Measurements from ENCODE around the gene TIGIT. TPM values are rescaled to one million over a fixed set of nuclear protein-coding genes. Genes with fewer than 3 reads are reported as not detected.

TIGIT gene
- total and polyA plus RNA-seq, 2 of the 13 experiments (the other 11 are each of a cell fraction or from before 2014, with no cell fraction given), result not detected

DNA sequence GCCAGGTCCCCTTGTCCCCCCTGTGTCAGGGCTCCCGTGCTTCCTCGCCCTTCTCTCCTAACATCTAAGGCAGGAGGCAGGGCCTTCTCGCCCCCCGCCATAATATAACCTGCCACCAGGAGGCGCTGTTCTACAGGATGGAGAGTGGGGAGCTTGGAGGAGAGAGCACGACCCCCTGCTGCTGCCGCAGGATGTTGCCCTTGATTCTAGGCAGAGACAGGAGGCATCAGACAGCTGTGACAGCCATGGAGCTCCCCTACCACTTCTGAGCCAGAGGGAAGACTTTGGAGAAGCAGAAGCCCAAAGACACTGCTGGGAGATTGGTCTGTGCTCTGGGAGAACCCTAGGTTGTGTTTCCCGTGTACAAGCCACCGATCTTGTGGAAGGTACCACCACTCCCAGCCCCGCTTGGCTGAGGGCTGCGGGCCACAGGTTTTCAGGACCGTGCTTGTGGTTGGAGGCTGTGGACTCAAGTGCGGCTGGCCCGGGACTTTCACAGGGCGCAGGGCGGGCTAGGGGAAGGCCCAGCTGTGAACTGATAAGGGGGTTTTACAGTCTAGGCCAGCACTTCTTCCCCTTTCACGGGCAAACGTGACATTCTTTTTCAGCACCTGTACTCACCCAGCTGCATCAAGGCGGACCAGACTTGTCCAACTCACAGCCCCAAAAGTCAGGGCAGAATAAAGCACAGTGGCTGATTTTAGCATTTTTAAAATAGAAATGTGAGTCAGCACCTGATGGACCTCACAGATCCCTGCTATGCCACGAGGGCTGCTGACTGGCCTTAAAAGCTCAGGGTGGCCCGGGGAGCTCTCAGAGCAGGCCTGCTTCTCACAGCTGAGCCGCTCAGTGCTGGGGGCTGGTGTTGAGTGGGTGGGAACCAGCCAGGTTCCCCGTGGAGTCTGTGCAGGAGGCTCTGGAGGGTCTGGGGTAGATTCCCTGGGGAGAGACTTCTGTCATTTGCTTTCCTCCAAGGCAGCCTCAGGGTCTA, 2.6 kb upstream of the TIGIT start:
- no peak overlapping the region for H3K9ac ChIP-seq (ENCODE audit: insufficient read depth, low read depth, low read length)
- H2AFZ ChIP-seq (ENCODE audit: low read length), result no peak overlapping the region
- in situ Hi-C loops (cut with HindIII; ENCODE audit: extremely low pct_ligation_motif_present, low pct_unique_long_range_greater_than_20kb) (loop anchor here (10.0 kb wide), 1 partner anchor 136 kb away; no protein-coding TSS in a partner anchor), intact Hi-C loops (cut with micrococcal nuclease; ENCODE audit: unreplicated experiment) (loop anchor here (1.0 kb wide), 1 partner anchor 127 kb away; no protein-coding TSS in a partner anchor)
- peak overlapping the region in 1 of 3 experiments; percentile 11; a peak in 1 of 6 replicates for H3K4me3 ChIP-seq (replicated peaks in 1 of 3; ENCODE audit: insufficient read depth in 1 of 3, low read depth in 2 of 3, low read length in 3 of 3)
- H3K4me2 ChIP-seq (ENCODE audit: low read depth, low read length), result peak overlapping the region; percentile 53
- no peak overlapping the region for H3K27ac ChIP-seq (ENCODE audit: extremely low read length, insufficient read depth, low read length)
- H3K4me1 ChIP-seq (ENCODE audit: insufficient read depth, low read length), result no peaks in the 10 kb centered on the region
- 37% methylated on average over 10 of the region's 23 CpGs for WGBS (ENCODE audit: low lambda C conversion rate)
- H3K36me3 ChIP-seq (replicated peaks in 1 of 2; ENCODE audit: control insufficient read depth in 1 of 2, insufficient read depth in 2 of 2, low read length in 2 of 2), result no peaks in the 10 kb centered on the region
- FAIRE-seq, result no peak
- H3K79me2 ChIP-seq (ENCODE audit: insufficient read depth, low read length), result no peaks in the 10 kb centered on the region
- no TSS peak for BruUV-seq (replicated peaks)
- peak; percentile 98 for ATAC-seq
- POLR2A ChIA-PET, result no interaction called here
- H3K9me3 ChIP-seq (ENCODE audit: low read length), result no peaks in the 10 kb centered on the region
- H4K20me1 ChIP-seq (ENCODE audit: insufficient read depth, low read length), result no peaks in the 10 kb centered on the region
- DNase-seq (ENCODE audit: low spot score), result peak; percentile 54
- CTCF ChIA-PET (ENCODE audit: low intra/inter-chr PET ratio, low total read pairs), result interaction anchor here (0.5 to 1.1 kb wide), 2 partner anchors 131 to 801 kb away, joined by 3 read pairs; no protein-coding TSS in a partner anchor
- H3K27me3 ChIP-seq (ENCODE audit: control insufficient read depth in 1 of 2, insufficient read depth in 2 of 2, low read length in 2 of 2), result peaks cover 0 to 5% of the 10 kb centered on the region in 2 experiments; a peak in 1 of 5 replicates
- TF ChIP-seq, protein P1, sequence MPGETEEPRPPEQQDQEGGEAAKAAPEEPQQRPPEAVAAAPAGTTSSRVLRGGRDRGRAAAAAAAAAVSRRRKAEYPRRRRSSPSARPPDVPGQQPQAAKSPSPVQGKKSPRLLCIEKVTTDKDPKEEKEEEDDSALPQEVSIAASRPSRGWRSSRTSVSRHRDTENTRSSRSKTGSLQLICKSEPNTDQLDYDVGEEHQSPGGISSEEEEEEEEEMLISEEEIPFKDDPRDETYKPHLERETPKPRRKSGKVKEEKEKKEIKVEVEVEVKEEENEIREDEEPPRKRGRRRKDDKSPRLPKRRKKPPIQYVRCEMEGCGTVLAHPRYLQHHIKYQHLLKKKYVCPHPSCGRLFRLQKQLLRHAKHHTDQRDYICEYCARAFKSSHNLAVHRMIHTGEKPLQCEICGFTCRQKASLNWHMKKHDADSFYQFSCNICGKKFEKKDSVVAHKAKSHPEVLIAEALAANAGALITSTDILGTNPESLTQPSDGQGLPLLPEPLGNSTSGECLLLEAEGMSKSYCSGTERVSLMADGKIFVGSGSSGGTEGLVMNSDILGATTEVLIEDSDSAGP (CRISPR knock-in tag; IDR thresholded peaks at IDR 0.05; ENCODE audit: borderline replicate concordance), result peak; percentile 17; the same call in 1 of the 2 replicates
- TF ChIP-seq MAZ (IDR thresholded peaks at IDR 0.05; ENCODE audit: borderline replicate concordance, low read depth, low read length), result peak; percentile 42; the same call in 1 of the 2 replicates
- TF ChIP-seq MAZ (CRISPR knock-in tag; IDR thresholded peaks at IDR 0.05; ENCODE audit: low read depth), result no peak
- TF ChIP-seq ZNF136 (CRISPR knock-in tag; IDR thresholded peaks at IDR 0.05; ENCODE audit: low read depth), result no peak
- TF ChIP-seq IRF2 (CRISPR knock-in tag; IDR thresholded peaks at IDR 0.05), result 0 out of 2 replicates have a peak, but pooled peaks have one; percentile 15
- peak; percentile 55; the same call in 1 of the 2 replicates for TF ChIP-seq ZFX (CRISPR knock-in tag; IDR thresholded peaks at IDR 0.05; ENCODE audit: low read depth)
- TF ChIP-seq, protein P2, sequence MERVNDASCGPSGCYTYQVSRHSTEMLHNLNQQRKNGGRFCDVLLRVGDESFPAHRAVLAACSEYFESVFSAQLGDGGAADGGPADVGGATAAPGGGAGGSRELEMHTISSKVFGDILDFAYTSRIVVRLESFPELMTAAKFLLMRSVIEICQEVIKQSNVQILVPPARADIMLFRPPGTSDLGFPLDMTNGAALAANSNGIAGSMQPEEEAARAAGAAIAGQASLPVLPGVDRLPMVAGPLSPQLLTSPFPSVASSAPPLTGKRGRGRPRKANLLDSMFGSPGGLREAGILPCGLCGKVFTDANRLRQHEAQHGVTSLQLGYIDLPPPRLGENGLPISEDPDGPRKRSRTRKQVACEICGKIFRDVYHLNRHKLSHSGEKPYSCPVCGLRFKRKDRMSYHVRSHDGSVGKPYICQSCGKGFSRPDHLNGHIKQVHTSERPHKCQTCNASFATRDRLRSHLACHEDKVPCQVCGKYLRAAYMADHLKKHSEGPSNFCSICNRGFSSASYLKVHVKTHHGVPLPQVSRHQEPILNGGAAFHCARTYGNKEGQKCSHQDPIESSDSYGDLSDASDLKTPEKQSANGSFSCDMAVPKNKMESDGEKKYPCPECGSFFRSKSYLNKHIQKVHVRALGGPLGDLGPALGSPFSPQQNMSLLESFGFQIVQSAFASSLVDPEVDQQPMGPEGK (CRISPR knock-in tag; IDR thresholded peaks at IDR 0.05), result 0 out of 2 replicates have a peak, but pooled peaks have one; percentile 45
- no peak for TF ChIP-seq HES4 (CRISPR knock-in tag; IDR thresholded peaks at IDR 0.05; ENCODE audit: borderline replicate concordance)
- TF ChIP-seq SATB2 (CRISPR knock-in tag; IDR thresholded peaks at IDR 0.05), result no peak
- TF ChIP-seq, protein P3, sequence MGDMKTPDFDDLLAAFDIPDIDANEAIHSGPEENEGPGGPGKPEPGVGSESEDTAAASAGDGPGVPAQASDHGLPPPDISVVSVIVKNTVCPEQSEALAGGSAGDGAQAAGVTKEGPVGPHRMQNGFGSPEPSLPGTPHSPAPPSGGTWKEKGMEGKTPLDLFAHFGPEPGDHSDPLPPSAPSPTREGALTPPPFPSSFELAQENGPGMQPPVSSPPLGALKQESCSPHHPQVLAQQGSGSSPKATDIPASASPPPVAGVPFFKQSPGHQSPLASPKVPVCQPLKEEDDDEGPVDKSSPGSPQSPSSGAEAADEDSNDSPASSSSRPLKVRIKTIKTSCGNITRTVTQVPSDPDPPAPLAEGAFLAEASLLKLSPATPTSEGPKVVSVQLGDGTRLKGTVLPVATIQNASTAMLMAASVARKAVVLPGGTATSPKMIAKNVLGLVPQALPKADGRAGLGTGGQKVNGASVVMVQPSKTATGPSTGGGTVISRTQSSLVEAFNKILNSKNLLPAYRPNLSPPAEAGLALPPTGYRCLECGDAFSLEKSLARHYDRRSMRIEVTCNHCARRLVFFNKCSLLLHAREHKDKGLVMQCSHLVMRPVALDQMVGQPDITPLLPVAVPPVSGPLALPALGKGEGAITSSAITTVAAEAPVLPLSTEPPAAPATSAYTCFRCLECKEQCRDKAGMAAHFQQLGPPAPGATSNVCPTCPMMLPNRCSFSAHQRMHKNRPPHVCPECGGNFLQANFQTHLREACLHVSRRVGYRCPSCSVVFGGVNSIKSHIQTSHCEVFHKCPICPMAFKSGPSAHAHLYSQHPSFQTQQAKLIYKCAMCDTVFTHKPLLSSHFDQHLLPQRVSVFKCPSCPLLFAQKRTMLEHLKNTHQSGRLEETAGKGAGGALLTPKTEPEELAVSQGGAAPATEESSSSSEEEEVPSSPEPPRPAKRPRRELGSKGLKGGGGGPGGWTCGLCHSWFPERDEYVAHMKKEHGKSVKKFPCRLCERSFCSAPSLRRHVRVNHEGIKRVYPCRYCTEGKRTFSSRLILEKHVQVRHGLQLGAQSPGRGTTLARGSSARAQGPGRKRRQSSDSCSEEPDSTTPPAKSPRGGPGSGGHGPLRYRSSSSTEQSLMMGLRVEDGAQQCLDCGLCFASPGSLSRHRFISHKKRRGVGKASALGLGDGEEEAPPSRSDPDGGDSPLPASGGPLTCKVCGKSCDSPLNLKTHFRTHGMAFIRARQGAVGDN (CRISPR knock-in tag; IDR thresholded peaks at IDR 0.05), result peak; percentile 27; the same call in 1 of the 2 replicates
- TF ChIP-seq RAD21 (CRISPR knock-in tag; IDR thresholded peaks at IDR 0.05), result peak; percentile 37; the same call in 1 of the 2 replicates
- peak; percentile 67; the same call in 1 of the 2 replicates for TF ChIP-seq ZNF572 (CRISPR knock-in tag; IDR thresholded peaks at IDR 0.05)
- peak; percentile 54 for TF ChIP-seq SMC3 (IDR thresholded peaks at IDR 0.05; ENCODE audit: low read length)

All from HepG2 (cell line).